K562 (cell line): ENCODE measurements around the gene MPIG6B. TPM values are rescaled to one million over a fixed set of nuclear protein-coding genes. Genes with fewer than 3 reads are reported as not detected.
A peak's percentile ranks its signal among the peaks of the same experiment; 100 is the strongest.

Experiments used
- DMBX1 ChIP-seq: fragments of 250-450 bp; sonication (Bioruptor Pico); IDR thresholded peaks from 2 replicates; pipeline ENCODE4 v1.8.0; 2022; ENCODE audit warnings: inconsistent platforms, mild to moderate bottlenecking, moderate library complexity, borderline replicate concordance
- E2F5 ChIP-seq: sonication (generic); formaldehyde crosslinking; IDR thresholded peaks from 2 replicates; pipeline ENCODE4 v1.8.0; 2022; ENCODE audit warnings: mild to moderate bottlenecking, missing genetic modification reagents
- ETV1 ChIP-seq: fragments of 450-650 bp; conservative IDR thresholded peaks from 2 replicates; pipeline ENCODE4 v1.6.1; 2016; ENCODE audit warnings: missing genetic modification characterization, control low read depth, low read depth, missing compliant biosample characterization
- ETV5 ChIP-seq: sonication (generic); formaldehyde crosslinking; IDR thresholded peaks from 2 replicates; pipeline ENCODE4 v1.4.0; 2020; ENCODE audit warnings: low read depth, mild to moderate bottlenecking, missing genetic modification reagents
- FOXK1 ChIP-seq: sonication (generic); formaldehyde crosslinking; IDR thresholded peaks from 2 replicates; pipeline ENCODE4 v1.8.0; 2022; ENCODE audit warnings: missing genetic modification reagents, mild to moderate bottlenecking, borderline replicate concordance
- HNRNPH1 ChIP-seq: fragments of 200-400 bp; formaldehyde crosslinking; optimal IDR thresholded peaks from 2 replicates; pipeline ENCODE3; 2017; ENCODE audit warnings: low read depth, mild to moderate bottlenecking, low read length, moderate library complexity
- HNRNPLL ChIP-seq: fragments of 200-400 bp; formaldehyde crosslinking; IDR thresholded peaks from 2 replicates; pipeline ENCODE4 v1.6.1; 2017; ENCODE audit warnings: low read length, low read depth, mild to moderate bottlenecking; ENCODE audit not compliant: poor library complexity, severe bottlenecking
- HSF4 ChIP-seq: fragments of 250-450 bp; sonication (Bioruptor Pico); IDR thresholded peaks from 2 replicates; pipeline ENCODE4 v2.1.2; 2022; ENCODE audit warnings: mild to moderate bottlenecking, moderate library complexity, borderline replicate concordance
- MCM2 ChIP-seq: fragments of 450-650 bp; IDR thresholded peaks from 2 replicates; pipeline ENCODE4 v1.6.1; 2017; ENCODE audit warnings: low read depth, mild to moderate bottlenecking
- NR3C1 ChIP-seq: sonication (generic); formaldehyde crosslinking; IDR thresholded peaks from 2 replicates; pipeline ENCODE4 v1.8.1; 2022; ENCODE audit warnings: missing genetic modification reagents
- PTRF ChIP-seq: fragments of 450-650 bp; IDR thresholded peaks from 2 replicates; pipeline ENCODE4 v1.6.1; 2016; ENCODE audit warnings: mild to moderate bottlenecking, missing genetic modification characterization, missing compliant biosample characterization
- SIX5 ChIP-seq, 2 experiments: IDR thresholded peaks; 2 replicates each; pipeline ENCODE4 v1.6.1; 2011; ENCODE audit warnings: low read length in 2 of 2, borderline replicate concordance in 1 of 2, low read depth in 1 of 2, mild to moderate bottlenecking in 1 of 2, moderate library complexity in 1 of 2; ENCODE audit not compliant: insufficient read depth in 1 of 2
- SMAD2 ChIP-seq: fragments of 150-350 bp; IDR thresholded peaks from 2 replicates; pipeline ENCODE4 v1.6.1; 2014; ENCODE audit warnings: low read depth, mild to moderate bottlenecking, low read length
- THAP12 ChIP-seq: fragments of 250-450 bp; sonication (Bioruptor Pico); IDR thresholded peaks from 2 replicates; pipeline ENCODE4 v1.9.0; 2021; ENCODE audit warnings: mild to moderate bottlenecking, inconsistent platforms
- TSC22D4 ChIP-seq: fragments of 450-650 bp; IDR thresholded peaks from 2 replicates; pipeline ENCODE4 v1.6.1; 2016; ENCODE audit warnings: missing genetic modification characterization, missing biosample characterization, control low read depth
- ZBTB33 ChIP-seq: sonication (generic); formaldehyde crosslinking; IDR thresholded peaks from 2 replicates; pipeline ENCODE4 v1.8.1; 2023; ENCODE audit warnings: mild to moderate bottlenecking, missing genetic modification reagents
- ZNF280B ChIP-seq: fragments of 250-450 bp; sonication (Bioruptor Pico); IDR thresholded peaks from 2 replicates; pipeline ENCODE4 v1.5.1; 2021; ENCODE audit warnings: mild to moderate bottlenecking
- ZNF764 ChIP-seq: fragments of 250-450 bp; sonication (Bioruptor Pico); IDR thresholded peaks from 2 replicates; pipeline ENCODE4 v1.4.0; 2020; ENCODE audit warnings: low read depth, mild to moderate bottlenecking, moderate library complexity
- ZNF785 ChIP-seq: fragments of 250-450 bp; sonication (Bioruptor Pico); IDR thresholded peaks from 2 replicates; pipeline ENCODE4 v1.4.0; 2020; ENCODE audit warnings: mild to moderate bottlenecking
- polyA plus RNA-seq, 8 experiments: library from polyadenylated mRNA; depleted of rRNA in 4 of 8; stranded (reverse) in 5 of 8; unstranded in 3 of 8; fragments of >200 nt; fragmentation: Nextera tagmentation in 2 of 8; fragmentation: Illumina TruSeq in 1 of 8; extraction: Ambion mirVana in 2 of 8; extraction: Trizol in 1 of 8; gene quantifications; 2 replicates each; pipeline versions ENCODE4 v1.2.1 to v1.2.3, GENCODE V29; 2011 to 2014; ENCODE audit warnings: inconsistent platforms in 1 of 8, missing spikeins in 1 of 8
- total RNA-seq, 7 experiments: library from RNA; depleted of rRNA in 6 of 7; stranded (reverse); fragments of >200 nt in 6 of 7; fragmentation: Illumina TruSeq in 2 of 7; extraction: Trizol in 2 of 7; gene quantifications; 2 replicates each; pipeline versions ENCODE4 v1.2.1 to v1.2.3, GENCODE V29; 2011 to 2021; ENCODE audit warnings: low replicate concordance in 1 of 7

MPIG6B gene
- total and polyA plus RNA-seq, 9 of the 15 experiments (the other 6 are each of a cell fraction or from before 2014, with no cell fraction given): 0.11 to 1.2 (median 0.28) TPM; not detected in 1

- no peak for TF ChIP-seq SIX5 (IDR thresholded peaks at IDR 0.05; ENCODE audit: borderline replicate concordance in 1 of 2, insufficient read depth in 1 of 2, low read depth in 1 of 2, low read length in 2 of 2)
- TF ChIP-seq FOXK1 (CRISPR knock-in tag): no peak; the same call in none of the 2 replicates
- TF ChIP-seq HSF4 (CRISPR knock-in tag): 0 out of 2 replicates have a peak, but pooled peaks have one; percentile 75
- no peak for TF ChIP-seq SMAD2
- no peak for TF ChIP-seq HNRNPLL
- TF ChIP-seq ZBTB33 (CRISPR knock-in tag): no peak
- peak; percentile 83 for TF ChIP-seq THAP12 (CRISPR knock-in tag)
- no peak for TF ChIP-seq NR3C1
- TF ChIP-seq PTRF (tag): no peak
- TF ChIP-seq ZNF785: no peak
- peak; percentile 17; the same call in 1 of the 2 replicates for TF ChIP-seq DMBX1 (CRISPR knock-in tag)
- peak; percentile 91 for TF ChIP-seq ETV1 (tag)
- TF ChIP-seq ETV5 (CRISPR knock-in tag): peak; percentile 85
- TF ChIP-seq MCM2: no peak
- TF ChIP-seq ZNF764: peak; percentile 69; the same call in 1 of the 2 replicates
- TF ChIP-seq TSC22D4 (tag): no peak
- no peak for TF ChIP-seq HNRNPH1
- no peak for TF ChIP-seq E2F5 (CRISPR knock-in tag)
- no peak for TF ChIP-seq ZNF280B (CRISPR knock-in tag)
Measured at GRCh38 chr6:31737991-31738979, 15.1 kb downstream of the MPIG6B start (continued).
